AG09309 (cell line): ENCODE results near the gene SERF2.
"Not testable (repeated sequence)": the region's sequence is repeated elsewhere in the genome, so short reads cannot be mapped to it uniquely, and the experiment has no call there.

Experiments
- DNase-seq: peaks from one replicate; pipeline ENCODE4 v3.0.0-alpha.2; 2010; ENCODE audit warnings: low read depth
- H3K4me3 ChIP-seq: 2 replicates; pipeline ENCODE4 v1.5.1; 2011; ENCODE audit warnings: mild to moderate bottlenecking, low read depth, low read length, moderate library complexity; ENCODE audit not compliant: control insufficient read depth
- CTCF ChIP-seq: IDR thresholded peaks from 2 replicates; pipeline ENCODE4 v1.5.1; 2011; ENCODE audit warnings: mild to moderate bottlenecking, low read depth, low read length, inconsistent platforms; ENCODE audit not compliant: insufficient read depth, control insufficient read depth; ENCODE audit errors: missing control alignments

The SERF2 gene

GRCh38 chr15:43824302-43825246 lies 32.5 kb downstream of the SERF2 start, which contains the start of gene MFAP1:
Gene MFAP1, minus strand, starts transcription at chr15:43824690. Its CDS starts 121 bp downstream, at chr15:43824569.
- DNase-seq = peak; percentile 89
- H3K4me3 ChIP-seq = peak within 1 kb of the TSS; percentile 99
- no peak for TF ChIP-seq CTCF

GRCh38 chr15:43825305-43825704 lies 33.2 kb downstream of the SERF2 start:
- not testable (repeated sequence) for DNase-seq, H3K4me3 ChIP-seq

DNA sequence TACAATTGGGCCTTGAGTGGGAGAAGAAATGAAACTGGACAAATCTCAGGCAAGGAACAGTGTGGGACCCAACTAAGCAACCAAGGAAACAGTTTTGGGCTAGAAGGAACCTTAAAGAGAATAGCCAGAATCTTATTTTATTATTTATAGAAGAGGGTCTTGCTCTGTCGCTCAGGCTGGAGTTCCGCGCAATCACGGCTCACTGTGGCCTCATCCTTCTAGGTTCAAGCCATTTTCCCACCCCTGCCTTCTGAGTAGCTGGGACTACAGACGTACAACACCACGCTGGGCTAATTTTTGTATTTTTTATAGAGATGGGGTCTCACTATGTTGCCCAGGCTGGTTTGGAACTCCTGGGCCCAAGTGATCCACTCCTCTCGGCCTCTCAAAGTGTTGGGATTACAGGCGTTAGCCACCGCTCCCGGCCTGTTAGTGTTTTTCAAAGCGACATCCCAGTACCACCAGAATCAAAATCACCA lies 33.9 kb downstream of the SERF2 start:
- no peak for TF ChIP-seq CTCF
- peak overlapping the region; percentile 63 for H3K4me3 ChIP-seq
- no peak for DNase-seq

DNA sequence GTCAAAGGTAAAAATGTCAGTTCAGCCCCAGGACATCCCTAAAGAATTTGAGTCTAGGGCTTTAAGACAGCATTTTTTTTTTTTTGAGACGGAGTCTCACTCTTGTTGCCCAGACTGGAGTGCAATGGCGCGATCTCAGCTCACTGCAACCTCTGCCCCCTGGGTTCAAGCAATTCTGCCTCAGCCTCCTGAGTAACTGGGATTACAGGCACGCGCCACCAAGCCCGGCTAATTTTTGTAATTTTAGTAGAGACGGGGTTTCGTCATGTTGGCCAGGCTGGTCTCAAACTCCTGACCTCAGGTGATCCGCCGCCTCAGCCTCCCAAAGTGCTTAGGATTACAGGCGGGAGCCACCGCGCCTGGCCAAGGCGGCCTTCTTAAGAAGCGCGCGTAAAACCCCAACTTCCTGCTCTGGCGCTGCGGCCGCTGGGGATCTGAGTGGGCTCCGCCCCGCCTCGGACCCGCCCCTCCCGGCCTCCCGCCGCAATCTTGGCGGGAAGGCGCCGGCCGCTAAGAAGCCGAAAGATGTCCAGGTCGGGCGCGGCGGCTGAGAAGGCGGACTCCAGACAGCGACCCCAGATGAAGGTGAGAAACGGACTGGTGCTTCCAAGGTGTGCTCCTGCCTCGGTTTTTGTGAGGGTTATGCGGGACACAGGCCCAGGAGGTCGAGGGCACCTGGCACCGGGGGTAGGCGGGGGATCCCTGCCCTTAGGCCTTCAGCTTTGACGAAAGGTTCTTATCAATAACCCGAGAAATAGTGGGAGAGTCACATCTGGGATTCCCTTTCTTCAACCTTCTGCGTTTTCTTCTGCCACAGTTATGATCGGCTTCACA lies 34.6 kb downstream of the SERF2 start, which contains the start of gene WDR76:
WDR76 (plus strand) TSS at position 495 of the 834 bp plus-strand sequence; CDS start at position 526, 31 bp downstream.
- no peak for DNase-seq
- peak within 1 kb of the TSS; percentile 63 for H3K4me3 ChIP-seq
- no peak for TF ChIP-seq CTCF

- TF ChIP-seq CTCF = no peak
- no peak overlapping the region; the same call in 1 of the 2 replicates for H3K4me3 ChIP-seq
- no peak for DNase-seq
Measured at GRCh38 chr15:43828061-43828657, 36.0 kb downstream of the SERF2 start.

DNA sequence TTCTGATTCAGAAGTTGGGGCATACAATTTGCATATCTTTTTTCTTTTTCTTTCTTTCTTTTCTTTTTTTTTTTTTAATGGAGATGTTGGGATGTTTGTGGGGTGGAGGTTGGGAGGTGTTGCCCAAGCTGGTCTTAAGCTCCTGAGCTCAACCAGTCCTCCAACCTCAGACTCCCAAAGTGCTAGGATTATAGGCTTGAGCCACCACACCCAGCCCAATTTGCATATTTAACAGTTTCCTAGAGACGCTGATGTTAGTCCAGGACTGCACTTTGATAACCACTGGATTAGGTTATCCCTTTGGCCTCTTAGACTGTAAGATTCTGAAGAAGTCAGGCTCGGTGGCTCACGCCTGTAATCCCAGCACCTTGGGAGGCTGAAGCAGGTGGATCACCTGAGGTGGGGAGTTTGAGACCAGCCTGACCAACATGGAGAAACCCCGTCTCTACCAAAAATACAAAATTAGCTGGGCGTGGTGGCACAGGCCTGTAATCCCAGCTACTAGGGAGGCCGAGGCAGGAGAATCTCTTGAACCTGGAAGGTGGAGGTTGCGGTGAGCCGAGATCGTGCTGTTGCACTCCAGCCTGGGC lies 37.9 kb downstream of the SERF2 start:
- not testable (repeated sequence) for DNase-seq, H3K4me3 ChIP-seq

- not testable (repeated sequence) for H3K4me3 ChIP-seq, DNase-seq
Measured at GRCh38 chr15:43830691-43831275, 38.7 kb downstream of the SERF2 start.

DNA sequence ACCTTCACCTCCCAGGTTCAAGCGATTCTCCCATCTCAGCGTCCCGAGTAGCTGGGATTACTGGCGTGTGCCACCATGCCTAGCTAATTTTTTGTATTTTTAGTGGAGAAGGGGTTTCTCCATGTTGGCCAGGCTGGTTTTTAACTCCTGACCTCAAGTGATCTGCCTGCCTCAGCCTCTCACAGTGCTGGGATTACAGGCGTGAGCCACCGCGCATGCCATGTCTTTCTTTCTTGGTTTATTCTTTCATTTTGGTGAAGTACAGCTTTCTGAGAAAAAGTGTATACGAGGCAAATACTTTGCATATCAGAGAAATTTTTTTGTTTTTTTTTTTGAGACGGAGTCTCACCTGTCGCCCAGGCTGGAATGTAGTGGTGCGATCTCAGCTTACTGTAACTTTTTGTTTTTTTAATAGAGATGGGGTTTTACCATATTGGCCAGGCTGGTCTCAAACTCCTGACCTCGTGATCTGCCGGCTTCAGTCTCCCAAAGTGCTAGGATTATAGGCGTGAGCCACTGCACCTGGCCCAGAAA lies 39.5 kb downstream of the SERF2 start:
- H3K4me3 ChIP-seq, DNase-seq: not testable (repeated sequence)

- not testable (repeated sequence) for DNase-seq, H3K4me3 ChIP-seq
Measured at GRCh38 chr15:43832485-43832884, 40.4 kb downstream of the SERF2 start.
